ENCODE measurements around the gene KAZALD1.

- TF ChIP-seq CTCF (IDR thresholded peaks at IDR 0.05) (no peak), POLR2A (IDR thresholded peaks at IDR 0.05) (no peak)
Observed at GRCh38 chr10:101079874-101080273, 18.1 kb downstream of the KAZALD1 start.
